WERI-Rb-1 (cell line): ENCODE measurements around the gene SERTAD2.
A peak's percentile ranks its signal among the peaks of the same experiment; 100 is the strongest.

Experiments
- DNase-seq: peaks from one replicate; pipeline ENCODE4 v3.0.0-alpha.2; 2020
- H3K27ac ChIP-seq: fragments of 250-450 bp; sonication (Bioruptor Pico); 2 replicates; pipeline ENCODE4 v1.5.1; 2020; ENCODE audit warnings: mild to moderate bottlenecking, moderate library complexity
- H3K27me3 ChIP-seq: fragments of 250-450 bp; sonication (Bioruptor Pico); 2 replicates; pipeline ENCODE4 v1.5.1; 2021; ENCODE audit warnings: mild to moderate bottlenecking, low read depth, moderate library complexity; ENCODE audit not compliant: insufficient read depth, severe bottlenecking
- H3K36me3 ChIP-seq: fragments of 250-450 bp; sonication (Bioruptor Pico); 2 replicates; pipeline ENCODE4 v1.5.1; 2020; ENCODE audit warnings: mild to moderate bottlenecking, moderate library complexity
- H3K4me3 ChIP-seq: 2 replicates; pipeline ENCODE4 v1.5.1; 2011; ENCODE audit warnings: low read depth, mild to moderate bottlenecking, control low read depth, low read length
- H3K9me3 ChIP-seq: fragments of 250-450 bp; sonication (Bioruptor Pico); 2 replicates; pipeline ENCODE4 v1.5.1; 2021; ENCODE audit warnings: mild to moderate bottlenecking, moderate library complexity; ENCODE audit not compliant: severe bottlenecking
- CTCF ChIP-seq: IDR thresholded peaks from 2 replicates; pipeline ENCODE4 v1.5.1; 2011; ENCODE audit warnings: low read depth, mild to moderate bottlenecking, control low read depth, inconsistent platforms, low read length

SERTAD2 gene

GRCh38 chr2:64654063-64654811 lies 524 bp upstream of the SERTAD2 start:
- Histone ChIP-seq H3K36me3 (peaks cover 6% of the 10 kb centered on the region), H3K4me3 (peak overlapping the region; percentile 65), H3K9me3 (no peaks in the 10 kb centered on the region), H3K27ac (peak overlapping the region; percentile 87), H3K27me3 (no peaks in the 10 kb centered on the region)
- DNase-seq, result peak; percentile 78
- no peak; the same call in 1 of the 2 replicates for TF ChIP-seq CTCF

GRCh38 chr2:64652231-64653108 lies 1.2 kb downstream of the SERTAD2 start:
- Histone ChIP-seq H3K9me3 (no peaks in the 10 kb centered on the region), H3K27ac (peak overlapping the region; percentile 97)

GRCh38 chr2:64651590-64651989 lies 2.1 kb downstream of the SERTAD2 start:
- TF ChIP-seq CTCF, result no peak
- peak overlapping the region; percentile 97 for H3K27ac ChIP-seq
- H3K27me3 ChIP-seq, result no peaks in the 10 kb centered on the region
- DNase-seq, result peak; percentile 49
- no peaks in the 10 kb centered on the region for H3K9me3 ChIP-seq
- H3K36me3 ChIP-seq, result peaks cover 6% of the 10 kb centered on the region
- peak overlapping the region; percentile 77 for H3K4me3 ChIP-seq

More at GRCh38 chr2:64652231-64653108, 1.2 kb downstream of the SERTAD2 start:
- Histone ChIP-seq H3K36me3 (peaks cover 6% of the 10 kb centered on the region), H3K27me3 (no peaks in the 10 kb centered on the region), H3K4me3 (peak overlapping the region; percentile 77)
- peak; percentile 86 for DNase-seq
- TF ChIP-seq CTCF, result no peak

- Histone ChIP-seq H3K27ac (peak overlapping the region; percentile 97), H3K27me3 (no peaks in the 10 kb centered on the region), H3K9me3 (no peaks in the 10 kb centered on the region), H3K36me3 (peaks cover 6% of the 10 kb centered on the region), H3K4me3 (no peak overlapping the region)
- no peak for TF ChIP-seq CTCF
- no peak for DNase-seq
These were observed 2.9 kb downstream of the SERTAD2 start for GRCh38 chr2:64650722-64651338.

GRCh38 chr2:64650296-64650695 lies 3.4 kb downstream of the SERTAD2 start:
- Histone ChIP-seq H3K4me3 (no peak overlapping the region), H3K27ac (peak overlapping the region; percentile 97), H3K36me3 (peaks cover 6% of the 10 kb centered on the region), H3K27me3 (no peaks in the 10 kb centered on the region), H3K9me3 (no peaks in the 10 kb centered on the region)
- TF ChIP-seq CTCF, result no peak
- DNase-seq, result no peak
